Kidney (tissue), 14 donors: Measurements from ENCODE around the gene CACNB4. TPM values are rescaled to one million over a fixed set of nuclear protein-coding genes. Genes with fewer than 3 reads are reported as not detected.
"Not testable (repeated sequence)": the region's sequence is repeated elsewhere in the genome, so short reads cannot be mapped to it uniquely, and the experiment has no call there.

Experiments
- DNase-seq, 5 donors: peaks; one replicate each; pipeline ENCODE4 v3.0.0-alpha.2; 2013 to 2020
- FAIRE-seq: peaks from 2 replicates; lab custom pipeline; 2012; peaks lifted over from hg19 to GRCh38; lab: Jason Lieb, UNC
- H3K27ac ChIP-seq, 2 donors: one replicate each; pipeline ENCODE4 v1.7.0; 2013; ENCODE audit warnings: low read depth in 2 of 2, low read length in 2 of 2, inconsistent platforms in 1 of 2
- H3K27me3 ChIP-seq: one replicate; pipeline ENCODE4 v1.7.1; 2013; ENCODE audit warnings: low read length, inconsistent platforms; ENCODE audit not compliant: control insufficient read depth, insufficient read depth
- H3K36me3 ChIP-seq, 3 donors: one replicate each; pipeline versions ENCODE4 v1.7.0 to v1.7.1; 2013; ENCODE audit warnings: low read length in 3 of 3, control low read depth in 1 of 3, inconsistent platforms in 1 of 3; ENCODE audit not compliant: insufficient read depth in 3 of 3, control insufficient read depth in 2 of 3
- H3K4me1 ChIP-seq, 3 donors: one replicate each; pipeline versions ENCODE4 v1.7.0 to v1.7.1; 2013; ENCODE audit warnings: low read length in 3 of 3, inconsistent platforms in 1 of 3, low read depth in 1 of 3; ENCODE audit not compliant: control insufficient read depth in 2 of 3, insufficient read depth in 2 of 3
- H3K4me3 ChIP-seq, 3 donors: one replicate each; pipeline versions ENCODE4 v1.7.0 to v1.8.1; 2013; ENCODE audit warnings: low read length in 3 of 3, control low read depth in 1 of 3, inconsistent platforms in 1 of 3
- H3K9ac ChIP-seq, 3 donors: one replicate each; pipeline versions ENCODE4 v1.7.0 to v1.7.1; 2013; ENCODE audit warnings: low read length in 3 of 3, control low read depth in 1 of 3, inconsistent platforms in 1 of 3
- H3K9me3 ChIP-seq, 3 donors: one replicate each; pipeline versions ENCODE4 v1.7.0 to v1.7.1; 2013; ENCODE audit warnings: low read length in 3 of 3, control low read depth in 1 of 3, inconsistent platforms in 1 of 3; ENCODE audit not compliant: control insufficient read depth in 2 of 3, insufficient read depth in 1 of 3
- intact Hi-C: fragments of 100-400 bp; cut with DNase I; formaldehyde crosslinking; loops from one replicate; pipeline ENCODE4 v1.11.1; 2022
- polyA plus RNA-seq: library from polyadenylated mRNA; stranded (reverse); fragments of 350-450 nt; fragmentation: Illumina TruSeq; extraction: RNeasy Lipid Tissue Mini Kit (QIAGEN cat#74804); gene quantifications from one replicate; pipeline ENCODE4 v1.2.3, GENCODE V29; 2014; ENCODE audit warnings: low read depth, low replicate concordance; ENCODE audit not compliant: insufficient read depth
- total RNA-seq: library from RNA; stranded (reverse); fragmentation: NEBNext Ultra II Directional; extraction: Animal tissue kit (Norgen Biotek cat#: 25700); gene quantifications from one replicate; pipeline ENCODE4 v1.2.1, GENCODE V29; 2021
- TF ChIP-seq, protein P1 (sequence below): IDR thresholded peaks from 3 replicates; pipeline ENCODE4 v1.5.1; 2012; ENCODE audit warnings: mild to moderate bottlenecking, moderate library complexity, borderline replicate concordance; ENCODE audit not compliant: insufficient read depth; ENCODE audit errors: extremely low read depth
- donor health status: control.
- donor health status: control.
- donor health status: control.
- donor health status: control.
- donor health status: control.
- donor health status: DM: yes; HTN: yes; CAD: no.
- donor health status: Normal renal cell carcinoma (clear cell type).

The CACNB4 gene
- total and polyA plus RNA-seq, 2 donors from 2014 or later: 1.3 to 2.2 TPM

DNA sequence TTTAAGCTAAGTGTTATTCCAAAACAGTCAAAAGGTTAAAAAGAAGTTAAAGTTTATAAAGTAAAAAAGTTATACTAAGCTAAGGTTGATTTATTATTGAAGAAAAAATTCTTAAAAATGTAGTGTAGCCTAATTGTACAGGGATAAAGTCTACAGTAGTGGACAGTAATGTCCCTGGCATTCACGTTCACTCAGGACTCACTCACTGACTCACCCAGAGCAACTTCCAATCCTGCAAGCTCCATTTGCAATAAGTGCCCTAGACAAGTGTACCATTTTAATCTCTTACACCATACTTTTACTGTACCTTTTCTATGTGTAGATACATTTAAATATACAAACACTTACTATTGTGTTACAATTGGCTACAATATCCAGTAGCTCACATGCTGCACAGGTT lies 86.1 kb downstream of the CACNB4 start:
- DNase-seq (no peak), FAIRE-seq (no peak)
- Histone ChIP-seq H3K27me3 (no peaks in the 10 kb centered on the region), H3K36me3 (no peaks in the 10 kb centered on the region), H3K9me3 (no peaks in the 10 kb centered on the region), H3K9ac (no peak overlapping the region), H3K4me3 (no peak overlapping the region), H3K4me1 (no peaks in the 10 kb centered on the region), H3K27ac (no peak overlapping the region)
- TF ChIP-seq, protein P1, sequence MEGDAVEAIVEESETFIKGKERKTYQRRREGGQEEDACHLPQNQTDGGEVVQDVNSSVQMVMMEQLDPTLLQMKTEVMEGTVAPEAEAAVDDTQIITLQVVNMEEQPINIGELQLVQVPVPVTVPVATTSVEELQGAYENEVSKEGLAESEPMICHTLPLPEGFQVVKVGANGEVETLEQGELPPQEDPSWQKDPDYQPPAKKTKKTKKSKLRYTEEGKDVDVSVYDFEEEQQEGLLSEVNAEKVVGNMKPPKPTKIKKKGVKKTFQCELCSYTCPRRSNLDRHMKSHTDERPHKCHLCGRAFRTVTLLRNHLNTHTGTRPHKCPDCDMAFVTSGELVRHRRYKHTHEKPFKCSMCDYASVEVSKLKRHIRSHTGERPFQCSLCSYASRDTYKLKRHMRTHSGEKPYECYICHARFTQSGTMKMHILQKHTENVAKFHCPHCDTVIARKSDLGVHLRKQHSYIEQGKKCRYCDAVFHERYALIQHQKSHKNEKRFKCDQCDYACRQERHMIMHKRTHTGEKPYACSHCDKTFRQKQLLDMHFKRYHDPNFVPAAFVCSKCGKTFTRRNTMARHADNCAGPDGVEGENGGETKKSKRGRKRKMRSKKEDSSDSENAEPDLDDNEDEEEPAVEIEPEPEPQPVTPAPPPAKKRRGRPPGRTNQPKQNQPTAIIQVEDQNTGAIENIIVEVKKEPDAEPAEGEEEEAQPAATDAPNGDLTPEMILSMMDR: no peak
- intact Hi-C loops: no loop called here

DNA sequence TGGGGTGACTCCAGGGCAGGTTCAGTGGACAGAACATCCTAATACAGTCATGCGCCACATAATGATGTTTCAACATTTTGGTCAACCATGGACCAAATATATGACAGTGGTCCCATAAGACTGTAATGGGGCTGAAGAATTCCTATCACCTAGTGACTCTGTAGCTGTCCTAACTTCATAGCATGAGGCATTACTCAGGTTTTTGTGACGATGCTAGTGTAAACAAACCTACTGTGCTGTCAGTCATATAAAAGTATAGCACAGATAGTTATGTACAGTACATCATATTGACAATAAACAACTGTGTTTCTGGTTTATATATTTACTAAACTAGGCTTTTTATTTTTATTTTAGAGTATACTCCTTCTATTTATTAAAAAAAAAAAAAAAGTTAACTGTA lies 87.1 kb downstream of the CACNB4 start:
- no peaks in the 10 kb centered on the region for H3K4me1 ChIP-seq
- H3K36me3 ChIP-seq: no peaks in the 10 kb centered on the region
- H3K9ac ChIP-seq: no peak overlapping the region
- no peaks in the 10 kb centered on the region for H3K9me3 ChIP-seq
- DNase-seq (no peak), FAIRE-seq (no peak)
- TF ChIP-seq, protein P1: no peak
- no peak overlapping the region for H3K4me3 ChIP-seq
- no peaks in the 10 kb centered on the region for H3K27me3 ChIP-seq
- intact Hi-C loops: no loop called here
- no peak overlapping the region for H3K27ac ChIP-seq

DNA sequence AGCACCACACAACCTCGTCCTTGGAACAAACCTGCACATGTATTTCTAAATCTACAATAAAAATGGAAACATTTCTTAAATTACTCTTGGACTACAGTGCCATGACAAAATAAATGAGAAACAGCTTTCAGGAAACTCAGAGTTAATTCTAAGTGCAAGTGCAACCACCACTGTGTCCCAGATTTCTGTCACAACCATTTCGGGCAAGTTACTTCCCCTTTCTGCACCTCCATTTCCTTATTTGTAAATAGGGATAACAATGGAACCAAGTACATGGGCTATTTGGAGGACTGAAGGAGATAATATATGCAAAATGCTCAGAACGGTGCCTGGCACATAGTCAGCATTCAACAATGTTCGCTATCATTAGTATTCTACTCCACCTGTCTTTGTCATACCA lies 93.2 kb downstream of the CACNB4 start:
- Histone ChIP-seq H3K27me3 (no peaks in the 10 kb centered on the region), H3K9me3 (no peaks in the 10 kb centered on the region), H3K4me3 (no peak overlapping the region), H3K4me1 (peaks cover 0 to 5% (median 0%) of the 10 kb centered on the region in 3 donors), H3K9ac (no peak overlapping the region), H3K36me3 (no peaks in the 10 kb centered on the region), H3K27ac (no peak overlapping the region)
- TF ChIP-seq, protein P1: no peak
- DNase-seq: no peak
- intact Hi-C loops: no loop called here
- FAIRE-seq: no peak

DNA sequence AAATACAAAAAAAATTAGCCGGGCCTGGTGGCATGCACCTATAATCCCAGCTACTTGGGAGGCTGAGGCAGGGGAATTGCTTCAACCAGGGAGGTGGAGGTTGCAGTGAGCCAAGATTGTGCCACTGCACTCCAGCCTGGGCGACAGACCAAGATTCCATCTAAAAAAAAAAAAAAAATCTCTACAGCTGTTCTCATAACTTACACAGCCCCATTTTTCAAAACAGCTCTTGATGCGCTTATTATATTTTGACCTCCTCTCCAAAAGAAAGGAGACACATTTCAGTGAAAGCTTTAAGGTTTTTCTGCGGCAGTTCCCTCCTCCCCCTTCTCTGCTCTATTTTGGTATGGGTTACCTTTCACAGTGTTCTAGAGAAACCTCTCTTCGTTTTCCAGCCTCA lies 95.6 kb downstream of the CACNB4 start:
- DNase-seq, H3K27me3 ChIP-seq, intact Hi-C loops, H3K4me1 ChIP-seq, H3K36me3 ChIP-seq, H3K9ac ChIP-seq, FAIRE-seq, H3K9me3 ChIP-seq, H3K27ac ChIP-seq, H3K4me3 ChIP-seq: not testable (repeated sequence)
